ENCODE data around the gene ULK4. TPM values are rescaled to one million over a fixed set of nuclear protein-coding genes. Genes with fewer than 3 reads are reported as not detected.

Gene ULK4
- total and polyA plus RNA-seq, 10 donors, result 2.0 to 33.3 (median 12.9) TPM

DNA sequence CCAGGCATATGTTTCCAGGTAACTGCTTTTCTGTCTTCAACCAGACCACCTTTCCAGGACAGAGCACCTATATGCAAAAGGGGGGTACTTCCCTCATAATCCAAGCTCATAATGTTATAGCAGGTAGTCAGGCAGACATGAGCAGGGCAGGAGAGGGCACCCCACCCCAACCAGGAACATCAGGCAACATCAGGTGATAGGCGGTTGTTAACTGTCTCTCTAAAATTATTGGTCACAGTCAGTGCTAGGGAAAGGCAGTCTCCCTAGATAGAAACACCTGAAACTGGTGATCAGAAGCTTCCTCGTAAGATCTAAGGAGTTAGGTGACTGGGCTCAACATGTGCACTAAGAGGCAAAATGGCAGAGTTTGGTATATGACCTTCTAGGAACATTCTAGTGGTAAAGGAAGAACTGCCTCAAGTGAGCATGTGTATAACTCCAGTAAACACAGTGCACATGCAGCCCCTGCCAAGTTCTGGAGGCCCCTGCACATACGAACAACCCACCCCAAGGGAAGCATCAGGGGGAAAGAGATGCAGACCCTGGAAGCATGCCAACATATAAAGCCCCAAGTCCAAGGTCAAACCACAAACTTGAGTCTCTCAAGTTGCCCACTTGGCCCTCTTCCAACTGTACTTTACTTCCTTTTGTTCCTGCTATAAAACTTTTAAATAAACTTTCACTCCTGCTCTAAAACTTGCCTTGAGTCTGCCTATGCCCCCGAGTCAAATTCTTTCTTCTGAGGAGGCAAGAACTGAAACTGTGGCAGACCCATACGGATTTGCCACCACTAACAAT, 270.9 kb downstream of the ULK4 start:
- H3K9me3 ChIP-seq, result peaks cover 0 to 2% (median 0%) of the 10 kb centered on the region in 8 donors
- no peaks in the 10 kb centered on the region for H3K4me1 ChIP-seq
- H3K27me3 ChIP-seq (replicated peaks in 1 of 7), result no peaks in the 10 kb centered on the region
- H3K4me3 ChIP-seq, result no peak overlapping the region
- 35 to 45% (median 37%) methylated on average over 5 of the region's 5 CpGs for WGBS, 5 donors
- intact Hi-C loops (cut with DNase I; ENCODE audit: low total_unique reads), result no loop called here
- H3K36me3 ChIP-seq, result peaks cover 0 to 9% (median 0%) of the 10 kb centered on the region in 6 donors
- H3K27ac ChIP-seq, result no peak overlapping the region
- no peak for TF ChIP-seq POLR2AphosphoS5 (IDR thresholded peaks at IDR 0.05)
- no peak for DNase-seq

GRCh38 chr3:41688595-41689380, 273.1 kb downstream of the ULK4 start:
- Histone ChIP-seq H3K4me1 (no peaks in the 10 kb centered on the region), H3K27ac (no peak overlapping the region), H3K9me3 (no peaks in the 10 kb centered on the region), H3K36me3 (peaks cover 0 to 9% (median 0%) of the 10 kb centered on the region in 6 donors), H3K4me3 (no peak overlapping the region), H3K27me3 (replicated peaks in 1 of 7) (no peaks in the 10 kb centered on the region)
- intact Hi-C loops (cut with DNase I; ENCODE audit: low total_unique reads), result no loop called here
- 83 to 95% (median 88%) methylated on average over 4 of the region's 4 CpGs for WGBS, 5 donors
- TF ChIP-seq POLR2A (IDR thresholded peaks at IDR 0.05) (no peak), CTCF (IDR thresholded peaks at IDR 0.05 in 8 of 11, conservative IDR thresholded peaks at IDR 0.05 in 3 of 11) (no peak), POLR2AphosphoS5 (IDR thresholded peaks at IDR 0.05) (no peak)
- no peak for DNase-seq

GRCh38 chr3:41684797-41685735, 276.8 kb downstream of the ULK4 start:
- Histone ChIP-seq H3K9me3 (no peaks in the 10 kb centered on the region), H3K27ac (no peak overlapping the region), H3K4me3 (no peak overlapping the region), H3K27me3 (replicated peaks in 1 of 7) (no peaks in the 10 kb centered on the region), H3K36me3 (peaks cover 0 to 9% (median 0%) of the 10 kb centered on the region in 6 donors), H3K4me1 (no peaks in the 10 kb centered on the region)
- no peak for DNase-seq
- 90 to 95% (median 94%) methylated on average over 4 of the region's 4 CpGs for WGBS, 5 donors
- intact Hi-C loops (cut with DNase I; ENCODE audit: low total_unique reads), result no loop called here
- TF ChIP-seq POLR2A (IDR thresholded peaks at IDR 0.05) (no peak), CTCF (IDR thresholded peaks at IDR 0.05 in 8 of 11, conservative IDR thresholded peaks at IDR 0.05 in 3 of 11) (no peak), POLR2AphosphoS5 (IDR thresholded peaks at IDR 0.05) (no peak)

GRCh38 chr3:41683666-41684350, 278.1 kb downstream of the ULK4 start:
- intact Hi-C loops (cut with DNase I; ENCODE audit: low total_unique reads), result no loop called here
- no peak for DNase-seq
- TF ChIP-seq POLR2A (IDR thresholded peaks at IDR 0.05), result no peak
- no peak for TF ChIP-seq POLR2AphosphoS5 (IDR thresholded peaks at IDR 0.05)
- no peak for TF ChIP-seq CTCF (IDR thresholded peaks at IDR 0.05 in 8 of 11, conservative IDR thresholded peaks at IDR 0.05 in 3 of 11)
- Histone ChIP-seq H3K36me3 (peaks cover 0 to 9% (median 0%) of the 10 kb centered on the region in 6 donors), H3K9me3 (no peaks in the 10 kb centered on the region), H3K4me3 (no peak overlapping the region), H3K4me1 (no peaks in the 10 kb centered on the region), H3K27ac (no peak overlapping the region), H3K27me3 (replicated peaks in 1 of 7) (no peaks in the 10 kb centered on the region)
- WGBS, 5 donors, result 87 to 91% (median 90%) methylated on average over 10 of the region's 10 CpGs

All from spleen (tissue), 11 donors.